ENCODE results near the gene PCDHGA4.
"Not testable (repeated sequence)": the region's sequence is repeated elsewhere in the genome, so short reads cannot be mapped to it uniquely, and the experiment has no call there.

PCDHGA4 gene

GRCh38 chr5:141349917-141350619, 4.8 kb upstream of the PCDHGA4 start, which contains the start of gene PCDHGB1:
TSS of gene PCDHGB1 (plus strand) at chr5:141350099. CDS start at chr5:141350261, 162 bp downstream.
- DNase-seq, result no peak

DNA sequence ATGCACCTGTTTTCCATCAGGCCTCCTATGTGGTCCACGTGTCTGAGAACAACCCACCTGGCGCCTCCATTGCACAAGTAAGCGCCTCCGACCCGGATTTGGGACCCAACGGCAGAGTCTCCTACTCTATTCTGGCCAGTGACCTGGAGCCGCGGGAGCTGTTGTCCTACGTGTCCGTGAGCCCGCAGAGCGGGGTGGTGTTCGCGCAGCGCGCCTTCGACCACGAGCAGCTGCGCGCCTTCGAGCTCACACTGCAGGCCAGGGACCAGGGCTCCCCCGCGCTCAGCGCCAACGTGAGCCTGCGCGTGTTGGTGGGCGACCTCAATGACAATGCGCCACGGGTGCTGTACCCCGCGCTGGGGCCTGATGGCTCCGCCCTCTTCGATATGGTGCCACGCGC, 3.2 kb upstream of the PCDHGA4 start:
- DNase-seq, result no peak

DNA sequence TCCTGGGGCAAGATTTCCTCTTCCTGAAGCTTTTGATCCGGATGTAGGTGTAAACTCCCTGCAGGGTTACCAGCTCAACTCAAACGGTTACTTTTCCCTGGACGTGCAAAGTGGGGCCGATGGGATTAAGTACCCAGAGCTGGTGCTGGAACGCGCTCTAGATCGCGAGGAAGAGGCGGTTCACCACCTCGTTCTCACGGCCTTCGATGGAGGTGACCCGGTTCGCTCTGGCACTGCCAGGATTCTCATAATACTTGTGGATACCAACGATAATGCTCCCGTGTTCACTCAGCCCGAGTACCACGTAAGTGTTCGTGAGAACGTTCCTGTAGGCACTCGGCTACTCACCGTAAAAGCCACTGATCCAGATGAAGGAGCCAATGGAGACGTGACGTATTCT, 820 bp downstream of the PCDHGA4 start:
- DNase-seq, result no peak

DNA sequence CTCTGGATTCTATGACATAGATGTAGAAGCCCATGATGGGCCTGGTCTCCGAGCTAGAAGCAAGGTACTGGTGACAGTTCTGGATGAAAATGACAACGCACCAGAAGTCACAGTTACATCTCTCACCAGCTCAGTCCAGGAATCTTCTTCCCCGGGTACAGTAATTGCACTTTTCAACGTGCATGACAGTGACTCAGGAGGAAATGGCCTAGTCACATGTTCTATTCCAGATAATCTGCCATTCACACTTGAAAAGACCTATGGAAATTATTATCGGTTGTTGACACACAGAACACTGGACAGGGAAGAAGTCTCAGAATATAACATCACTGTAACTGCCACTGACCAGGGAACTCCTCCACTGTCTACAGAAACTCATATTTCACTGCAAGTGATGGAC, 1.3 kb downstream of the PCDHGA4 start:
- no peak for DNase-seq

DNA sequence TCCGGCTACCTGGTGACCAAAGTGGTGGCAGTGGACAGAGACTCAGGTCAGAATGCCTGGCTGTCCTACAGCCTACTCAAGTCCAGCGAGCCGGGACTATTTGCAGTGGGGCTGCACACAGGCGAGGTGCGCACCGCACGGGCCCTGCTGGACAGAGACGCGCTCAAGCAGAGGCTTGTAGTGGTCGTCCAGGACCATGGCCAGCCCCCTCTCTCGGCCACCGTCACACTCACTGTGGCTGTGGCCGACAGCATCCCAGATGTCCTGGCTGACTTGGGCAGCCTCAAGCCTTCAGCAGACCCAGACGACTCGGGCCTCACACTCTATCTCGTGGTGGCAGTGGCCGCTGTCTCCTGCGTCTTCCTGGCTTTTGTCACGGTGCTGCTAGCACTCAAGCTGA, 2.1 kb downstream of the PCDHGA4 start:
- DNase-seq, result no peak

DNA sequence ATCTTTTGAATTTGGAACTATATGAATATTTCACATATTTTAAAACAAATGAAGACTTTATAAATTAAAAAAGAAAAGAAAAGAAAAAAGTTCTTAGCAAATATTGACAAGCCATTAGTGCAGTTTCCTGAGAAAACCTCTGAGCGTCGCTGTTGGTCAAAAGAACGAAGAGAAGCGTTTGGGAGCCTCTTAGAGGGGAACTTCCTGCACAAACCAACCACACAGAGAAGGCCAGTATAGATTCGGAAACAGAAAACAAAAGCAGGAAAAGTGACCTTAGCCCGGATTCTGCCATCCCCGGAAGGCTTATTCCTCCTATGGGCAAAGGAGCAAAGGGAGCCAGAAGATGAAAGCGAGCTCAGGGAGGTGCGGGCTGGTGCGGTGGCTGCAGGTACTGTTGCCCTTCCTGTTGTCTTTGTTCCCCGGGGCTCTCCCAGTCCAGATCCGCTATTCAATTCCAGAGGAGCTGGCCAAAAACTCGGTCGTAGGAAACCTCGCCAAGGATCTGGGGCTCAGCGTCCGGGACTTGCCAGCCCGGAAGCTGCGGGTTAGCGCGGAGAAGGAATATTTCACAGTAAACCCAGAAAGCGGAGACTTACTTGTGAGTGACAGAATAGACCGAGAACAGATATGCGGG, 5.1 kb downstream of the PCDHGA4 start, which contains the start of gene PCDHGB2:
PCDHGB2 (plus strand) TSS at position 205 of the 637 bp plus-strand sequence; CDS start at position 347, 142 bp downstream.
- DNase-seq, result no peak

DNA sequence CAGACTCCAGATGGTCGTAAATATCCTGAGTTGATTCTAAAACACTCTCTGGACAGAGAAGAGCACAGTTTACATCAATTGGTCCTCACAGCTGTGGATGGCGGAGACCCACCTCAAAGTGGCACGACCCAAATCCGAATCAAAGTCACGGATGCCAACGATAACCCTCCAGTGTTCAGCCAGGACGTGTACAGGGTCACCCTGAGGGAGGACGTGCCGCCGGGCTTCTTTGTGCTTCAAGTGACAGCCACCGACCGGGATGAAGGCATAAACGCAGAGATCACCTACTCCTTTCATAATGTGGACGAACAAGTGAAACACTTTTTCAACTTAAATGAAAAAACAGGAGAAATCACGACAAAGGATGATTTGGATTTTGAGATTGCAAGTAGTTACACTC, 5.9 kb downstream of the PCDHGA4 start:
- no peak for DNase-seq

- DNase-seq, result no peak
Observed at GRCh38 chr5:141362719-141363118, 7.9 kb downstream of the PCDHGA4 start.

DNA sequence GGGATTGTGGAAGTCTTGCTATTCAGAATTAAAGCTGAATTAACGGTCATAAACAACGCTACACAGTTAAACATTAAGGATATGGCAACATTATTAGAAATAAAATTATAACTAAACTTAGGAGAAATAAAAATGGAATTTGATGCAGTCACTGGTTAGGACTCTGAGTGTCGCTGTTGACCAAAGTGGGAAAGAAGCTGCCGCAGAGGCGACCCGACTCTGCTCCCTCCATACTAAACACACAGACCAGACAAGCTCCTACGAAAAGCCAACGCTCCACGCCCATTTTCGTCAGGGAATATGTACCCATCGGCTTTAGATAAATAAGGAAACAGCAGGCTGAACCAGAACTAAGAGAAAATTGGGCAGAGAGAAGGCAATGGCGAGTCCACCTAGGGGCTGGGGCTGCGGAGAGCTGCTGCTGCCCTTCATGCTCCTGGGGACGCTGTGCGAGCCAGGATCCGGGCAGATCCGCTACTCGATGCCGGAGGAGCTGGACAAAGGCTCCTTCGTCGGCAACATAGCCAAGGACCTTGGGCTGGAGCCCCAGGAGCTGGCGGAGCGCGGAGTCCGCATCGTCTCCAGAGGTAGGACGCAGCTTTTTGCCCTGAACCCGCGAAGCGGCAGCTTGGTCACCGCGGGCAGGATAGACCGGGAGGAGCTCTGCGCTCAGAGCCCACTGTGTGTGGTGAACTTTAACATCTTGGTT, 9.3 kb downstream of the PCDHGA4 start, which contains the start of gene PCDHGA5:
PCDHGA5 (plus strand) TSS at position 211 of the 709 bp plus-strand sequence; CDS start at position 380, 169 bp downstream.
- DNase-seq, result no peak

GRCh38 chr5:141366016-141366896, 11.4 kb downstream of the PCDHGA4 start:
- DNase-seq, result no peak

DNA sequence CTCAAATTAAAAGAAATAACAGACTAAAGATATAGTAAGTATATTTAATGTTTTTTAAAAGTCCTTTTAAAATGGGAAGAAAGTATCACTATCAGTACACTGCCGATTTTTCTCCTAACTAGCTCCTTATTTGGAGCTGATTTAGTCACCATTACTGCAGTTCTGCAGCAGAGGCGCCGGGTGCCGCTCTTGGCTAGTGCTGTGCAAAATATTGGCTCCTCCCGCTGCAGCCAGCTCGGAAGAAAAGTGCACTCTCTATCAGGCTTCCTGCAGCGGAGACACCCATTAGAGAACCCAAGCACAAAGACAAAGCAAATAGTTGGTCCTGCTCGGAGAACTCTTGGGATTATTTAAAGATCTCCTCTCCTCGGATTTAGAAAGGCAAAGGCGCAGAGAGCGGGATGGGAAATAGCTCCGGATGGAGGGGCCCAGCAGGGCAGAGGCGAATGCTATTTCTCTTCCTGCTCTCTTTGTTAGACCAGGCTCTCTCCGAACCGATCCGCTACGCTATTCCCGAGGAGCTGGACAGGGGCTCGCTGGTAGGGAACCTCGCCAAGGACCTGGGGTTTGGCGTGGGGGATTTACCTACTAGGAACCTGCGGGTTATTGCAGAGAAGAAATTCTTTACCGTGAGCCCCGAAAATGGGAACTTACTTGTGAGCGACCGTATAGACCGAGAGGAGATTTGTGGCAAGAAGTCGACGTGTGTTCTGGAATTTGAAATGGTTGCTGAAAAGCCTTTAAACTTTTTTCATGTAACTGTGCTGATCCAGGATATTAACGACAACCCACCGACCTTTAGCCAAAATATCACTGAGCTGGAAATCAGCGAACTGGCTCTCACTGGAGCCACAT, 15.4 kb downstream of the PCDHGA4 start, which contains the start of gene PCDHGB3:
PCDHGB3 (plus strand) TSS at position 249 of the 855 bp plus-strand sequence; CDS start at position 402, 153 bp downstream.
- DNase-seq, result no peak

DNA sequence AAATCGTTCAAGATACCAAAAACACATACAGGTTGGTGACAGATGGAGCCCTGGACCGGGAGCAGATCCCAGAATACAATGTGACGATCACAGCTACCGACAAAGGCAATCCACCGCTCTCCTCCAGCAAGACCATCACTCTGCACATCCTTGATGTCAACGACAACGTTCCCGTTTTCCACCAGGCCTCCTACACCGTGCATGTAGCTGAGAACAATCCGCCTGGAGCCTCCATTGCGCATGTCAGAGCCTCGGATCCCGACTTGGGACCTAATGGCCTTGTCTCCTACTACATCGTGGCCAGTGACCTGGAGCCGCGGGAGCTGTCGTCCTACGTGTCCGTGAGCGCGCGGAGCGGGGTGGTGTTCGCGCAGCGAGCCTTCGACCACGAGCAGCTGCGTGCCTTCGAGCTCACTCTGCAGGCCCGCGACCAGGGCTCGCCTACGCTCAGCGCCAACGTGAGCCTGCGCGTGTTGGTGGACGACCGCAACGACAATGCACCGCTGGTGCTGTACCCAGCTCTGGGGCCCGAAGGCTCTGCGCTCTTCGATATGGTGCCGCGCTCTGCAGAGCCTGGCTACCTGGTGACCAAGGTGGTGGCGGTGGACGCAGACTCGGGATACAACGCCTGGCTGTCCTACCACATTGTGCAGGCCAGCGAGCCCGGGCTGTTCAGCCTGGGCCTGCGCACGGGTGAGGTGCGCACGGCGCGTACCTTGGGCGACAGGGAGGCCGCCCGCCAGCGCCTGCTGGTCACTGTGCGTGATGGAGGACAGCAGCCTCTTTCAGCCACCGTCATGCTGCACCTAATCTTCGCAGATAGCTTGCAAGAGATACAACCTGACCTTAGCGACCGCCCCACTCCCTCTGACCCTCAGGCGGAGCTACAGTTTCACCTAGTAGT, 17.0 kb downstream of the PCDHGA4 start:
- no peak for DNase-seq

DNA sequence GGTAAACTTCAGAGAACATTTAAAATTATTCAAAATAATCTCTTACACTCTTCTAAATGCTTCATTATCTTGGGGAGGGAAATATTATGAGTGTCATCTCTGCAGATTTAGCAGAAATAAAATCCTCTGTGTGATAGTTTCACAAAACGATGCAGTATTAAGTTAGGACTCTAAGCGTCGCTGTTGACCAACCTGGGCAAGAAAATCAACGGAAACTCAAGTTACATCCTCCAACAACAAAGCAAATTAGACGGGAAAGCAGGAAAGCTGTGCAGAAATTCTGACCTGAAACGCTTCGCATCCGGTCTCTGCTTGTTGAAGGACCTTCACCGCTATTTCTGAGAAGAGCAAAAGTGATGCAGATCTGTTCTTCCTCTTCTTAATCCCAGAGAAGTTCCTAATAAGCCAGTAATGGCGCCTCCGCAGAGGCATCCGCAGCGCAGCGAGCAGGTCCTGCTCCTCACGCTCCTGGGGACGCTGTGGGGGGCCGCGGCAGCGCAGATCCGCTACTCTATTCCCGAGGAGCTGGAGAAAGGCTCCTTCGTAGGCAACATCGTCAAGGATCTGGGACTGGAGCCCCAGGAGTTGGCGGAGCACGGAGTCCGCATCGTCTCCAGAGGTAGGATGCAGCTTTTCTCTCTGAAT, 19.0 kb downstream of the PCDHGA4 start, which contains the start of gene PCDHGA6:
PCDHGA6 (plus strand) TSS at position 219 of the 645 bp plus-strand sequence; CDS start at position 412, 193 bp downstream.
- DNase-seq, result no peak

DNA sequence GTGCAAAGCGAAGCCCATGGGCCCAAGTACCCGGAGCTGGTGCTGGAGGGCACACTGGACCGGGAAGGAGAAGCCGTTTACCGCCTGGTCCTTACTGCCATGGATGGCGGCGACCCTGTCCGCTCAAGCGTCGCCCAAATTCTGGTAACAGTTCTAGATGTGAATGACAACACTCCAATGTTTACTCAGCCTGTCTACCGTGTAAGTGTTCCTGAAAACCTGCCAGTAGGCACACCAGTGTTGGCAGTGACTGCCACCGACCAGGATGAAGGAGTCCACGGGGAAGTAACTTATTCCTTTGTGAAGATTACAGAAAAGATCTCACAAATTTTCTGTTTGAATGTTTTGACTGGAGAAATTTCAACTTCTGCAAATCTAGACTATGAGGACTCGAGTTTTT, 19.8 kb downstream of the PCDHGA4 start:
- no peak for DNase-seq

GRCh38 chr5:141375444-141376155, 20.8 kb downstream of the PCDHGA4 start:
- not testable (repeated sequence) for DNase-seq

GRCh38 chr5:141382469-141383294, 27.9 kb downstream of the PCDHGA4 start, which contains the start of gene PCDHGA7:
TSS of gene PCDHGA7 (plus strand) at chr5:141382742. CDS start at chr5:141382900, 158 bp downstream.
- DNase-seq, result no peak

- no peak for DNase-seq
Observed at GRCh38 chr5:141383345-141383744, 28.5 kb downstream of the PCDHGA4 start.

Measured in GOT3 (cell line).